MM.1S (cell line): ENCODE results near the gene SEPTIN5.

Source experiments
- CTCF ChIP-seq: fragments of 300-600 bp; sonication (generic); IDR thresholded peaks from 2 replicates; pipeline ENCODE4 v1.5.1; 2016; ENCODE audit warnings: antibody characterized with exemption, low read length, mixed read lengths
- EZH2 ChIP-seq: fragments of 300-600 bp; sonication (generic); optimal IDR thresholded peaks from 2 replicates; pipeline ENCODE3; 2017; ENCODE audit warnings: low read depth, mild to moderate bottlenecking, antibody characterized with exemption, low read length, mixed read lengths

GRCh38 chr22:19719488-19720021 lies 5.3 kb downstream of the SEPTIN5 start:
- TF ChIP-seq CTCF: no peak
- no peak for TF ChIP-seq EZH2
